HG02798 (cell line): ENCODE measurements around the gene NFIB.

Experiments
- ATAC-seq: cut with Tn5 transposase; IDR thresholded peaks from one replicate; pipeline ENCODE4 v1.9.1; 2021; ENCODE audit warnings: mild to moderate bottlenecking; ENCODE audit not compliant: unreplicated experiment, poor library complexity

The NFIB gene

DNA sequence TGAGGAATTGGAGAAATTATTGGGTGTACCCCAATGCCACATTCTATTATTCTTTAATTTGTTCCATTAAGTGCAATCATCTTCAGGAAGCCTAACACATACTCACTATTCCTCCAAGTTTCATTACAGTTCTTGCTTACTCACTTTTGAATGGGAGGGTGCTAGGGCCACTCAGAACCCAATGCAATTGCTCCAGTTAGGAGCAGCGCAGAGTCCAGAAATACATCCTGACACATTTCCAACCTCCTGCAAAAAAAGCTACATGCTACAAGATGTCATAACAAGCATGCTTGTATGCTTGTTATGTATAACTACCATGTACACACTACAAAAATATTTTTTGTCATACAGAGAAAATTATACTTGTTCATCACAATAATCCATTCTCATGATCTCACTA lies 27.8 kb downstream of the NFIB start:
- no peak for ATAC-seq

DNA sequence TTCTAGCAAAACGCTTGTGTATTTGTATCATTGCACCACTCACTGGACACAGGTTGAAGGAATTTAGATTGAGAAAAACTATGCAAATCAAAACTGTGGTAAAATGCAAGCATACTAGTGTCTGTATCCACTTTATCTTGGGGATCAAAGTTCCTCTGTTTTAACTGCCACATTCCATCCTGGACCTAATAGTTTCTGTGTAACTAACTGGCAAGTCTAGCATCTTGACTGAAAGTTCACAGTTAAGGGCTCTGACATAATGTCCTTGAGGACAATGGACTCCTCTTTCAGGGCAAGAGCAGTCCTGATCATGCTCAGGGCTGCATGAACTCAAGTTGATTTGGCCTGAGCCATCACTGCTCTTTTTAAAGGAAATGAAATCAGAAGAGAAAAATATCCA lies 30.7 kb downstream of the NFIB start:
- no peak for ATAC-seq

DNA sequence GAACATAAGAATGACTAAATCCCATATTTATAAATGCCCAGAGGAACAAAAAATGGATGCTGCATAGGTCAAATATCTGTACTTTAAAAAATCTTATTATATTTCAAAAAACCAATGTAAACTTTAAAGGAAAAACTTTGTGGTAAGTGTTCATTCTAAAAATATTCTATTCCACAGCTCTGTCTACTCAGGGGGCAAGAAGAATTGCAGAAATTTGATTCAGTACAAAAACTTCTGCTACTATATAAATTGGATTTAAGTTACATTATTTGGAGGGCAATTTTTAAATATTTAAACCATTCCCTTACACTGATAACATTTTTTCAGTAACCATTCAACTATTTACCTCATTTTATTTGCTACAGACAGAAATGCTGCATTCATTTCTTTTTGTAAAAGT lies 32.1 kb downstream of the NFIB start:
- no peak for ATAC-seq

DNA sequence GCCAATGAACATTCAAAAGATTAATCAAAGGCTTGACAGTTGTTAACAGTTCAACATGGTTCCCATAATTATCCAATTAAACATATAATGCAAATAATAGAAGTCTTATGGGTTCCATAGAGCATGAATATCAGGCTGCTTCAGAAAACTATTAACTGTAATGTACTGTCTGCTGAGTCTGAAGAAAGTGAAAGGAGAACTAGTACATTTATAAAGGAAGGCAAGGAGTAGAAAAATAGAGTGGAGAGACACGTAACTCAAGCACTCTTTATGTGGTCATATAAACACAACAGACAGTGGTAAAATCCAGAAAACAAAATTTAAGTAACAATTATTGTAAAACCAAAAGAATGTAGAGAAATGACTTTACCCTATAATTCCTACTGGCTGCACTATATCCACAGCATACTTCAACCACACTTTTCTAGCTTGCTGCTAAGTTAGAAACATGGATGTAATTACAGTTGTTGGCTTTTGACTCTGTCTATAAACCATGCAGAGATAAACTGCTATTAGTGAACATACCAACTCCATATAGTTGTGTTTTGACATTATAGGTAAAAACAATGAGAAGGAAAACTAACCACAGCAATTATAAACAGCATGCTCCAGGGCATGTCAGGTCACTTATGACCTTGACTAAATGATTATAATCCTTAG lies 32.7 kb downstream of the NFIB start:
- no peak for ATAC-seq

- ATAC-seq: no peak
Observed at GRCh38 chr9:14279671-14280070, 34.3 kb downstream of the NFIB start.

DNA sequence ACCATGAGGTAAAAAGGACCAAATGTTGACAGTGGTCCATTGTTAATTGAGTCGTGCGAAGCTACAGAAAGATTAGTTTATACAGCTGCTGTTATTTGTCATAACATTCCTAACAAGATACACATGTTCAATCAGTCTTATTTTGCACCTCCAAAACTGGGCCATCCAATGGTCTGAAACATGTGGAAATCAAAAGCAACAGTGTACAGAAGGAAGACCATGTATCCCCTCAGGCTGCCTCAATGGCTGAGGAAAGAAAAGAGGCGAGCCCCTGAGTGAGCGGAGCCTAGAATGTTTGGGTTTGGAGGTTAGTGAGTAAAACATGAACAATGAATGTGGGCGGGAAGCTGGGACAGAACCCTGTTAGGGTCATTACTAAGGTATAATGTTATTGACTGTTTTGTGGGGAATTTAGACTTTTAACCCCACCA lies 35.6 kb downstream of the NFIB start:
- ATAC-seq: no peak

GRCh38 chr9:14277761-14278160 lies 36.2 kb downstream of the NFIB start:
- no peak for ATAC-seq

DNA sequence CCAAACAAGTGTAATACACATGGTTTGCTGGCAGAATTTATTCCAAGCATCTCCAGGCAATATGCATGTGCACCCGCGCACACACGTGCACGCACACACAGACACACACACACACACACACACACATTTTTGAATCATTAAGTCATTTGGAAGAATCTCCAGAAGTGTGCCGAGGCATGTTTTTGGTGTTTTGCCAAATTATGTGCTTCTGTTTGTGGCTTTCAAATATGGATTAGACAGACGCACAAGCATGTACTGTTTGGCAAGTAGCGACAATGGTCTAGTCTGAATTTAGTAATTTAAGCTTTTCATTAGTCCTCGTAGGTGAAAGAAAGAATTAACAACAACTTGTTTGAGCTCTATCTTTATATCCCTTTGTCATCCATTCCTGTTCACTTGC lies 36.7 kb downstream of the NFIB start:
- no peak for ATAC-seq

DNA sequence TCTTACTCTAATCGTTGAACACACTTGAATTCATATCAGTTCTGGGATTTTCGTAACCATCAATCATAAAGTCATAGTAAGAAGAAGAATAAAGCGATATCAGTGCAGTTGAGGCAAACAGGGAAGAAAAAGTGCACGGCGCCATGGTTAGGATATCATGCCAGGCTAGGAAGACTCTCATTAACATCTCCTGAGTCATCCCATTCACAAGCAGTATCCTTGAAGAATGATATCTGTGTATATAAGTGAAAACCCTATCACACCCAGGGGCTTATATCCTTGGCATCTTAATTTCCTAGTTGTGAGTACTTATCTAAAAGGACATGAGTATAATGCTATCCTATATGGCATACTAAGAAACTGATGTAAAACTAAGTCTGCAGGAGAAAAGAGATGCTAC lies 38.6 kb downstream of the NFIB start:
- ATAC-seq: no peak

DNA sequence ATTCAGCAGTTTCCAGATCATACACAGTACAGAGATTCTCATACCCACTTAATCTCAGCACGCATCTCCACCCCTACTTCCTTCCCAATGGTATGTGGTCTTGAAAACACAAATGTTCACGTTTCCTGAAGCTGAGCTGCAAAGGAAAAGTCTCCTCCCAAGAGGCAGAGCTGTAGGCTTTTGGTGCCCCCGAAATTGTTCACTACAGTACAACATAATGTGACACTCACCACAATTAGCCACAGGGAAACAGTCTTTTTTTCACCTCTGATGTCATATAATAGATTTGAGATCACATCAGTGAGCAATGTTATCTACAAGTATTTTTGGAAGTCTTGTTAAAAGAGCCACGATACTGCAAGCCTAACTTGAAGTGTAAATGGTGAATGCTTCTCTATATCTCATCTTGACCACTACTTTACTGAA lies 40.2 kb downstream of the NFIB start:
- ATAC-seq: no peak

GRCh38 chr9:14272927-14273528 lies 40.9 kb downstream of the NFIB start:
- no peak for ATAC-seq

GRCh38 chr9:14271093-14271673 lies 42.8 kb downstream of the NFIB start:
- no peak for ATAC-seq

DNA sequence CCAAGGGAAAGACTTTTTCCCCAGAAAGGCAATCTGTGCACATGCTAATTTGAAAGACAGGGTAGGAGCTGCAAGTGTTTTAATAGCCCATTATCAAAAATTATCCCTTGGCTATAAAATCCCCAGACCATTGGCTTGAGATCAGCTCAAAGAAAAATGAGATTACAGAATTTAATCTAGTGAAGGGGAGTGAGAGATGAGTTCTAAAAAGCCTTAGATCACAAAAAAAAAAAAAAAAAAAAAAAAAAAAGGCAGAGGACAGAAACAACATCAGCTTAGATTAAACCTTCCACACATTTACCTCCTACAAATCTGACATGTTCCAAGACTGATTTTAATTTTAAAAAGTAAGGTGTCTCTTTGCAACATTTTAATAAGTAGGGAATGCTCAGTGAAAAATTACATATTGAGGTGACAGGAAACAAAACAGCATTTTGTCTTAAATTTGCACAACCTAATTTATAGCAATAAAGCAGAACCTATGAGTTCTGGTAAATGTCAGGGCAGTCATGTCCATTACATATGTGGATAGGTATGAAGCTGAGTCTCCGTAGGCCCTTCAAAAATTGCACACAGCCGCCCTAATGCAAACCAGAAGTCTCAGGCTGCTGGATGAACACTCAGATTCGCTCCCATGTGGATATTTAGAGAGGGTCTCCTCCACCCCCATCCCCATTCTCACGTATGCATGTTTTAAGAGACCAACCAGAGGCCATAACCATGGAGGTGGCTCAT lies 43.4 kb downstream of the NFIB start:
- no peak for ATAC-seq

DNA sequence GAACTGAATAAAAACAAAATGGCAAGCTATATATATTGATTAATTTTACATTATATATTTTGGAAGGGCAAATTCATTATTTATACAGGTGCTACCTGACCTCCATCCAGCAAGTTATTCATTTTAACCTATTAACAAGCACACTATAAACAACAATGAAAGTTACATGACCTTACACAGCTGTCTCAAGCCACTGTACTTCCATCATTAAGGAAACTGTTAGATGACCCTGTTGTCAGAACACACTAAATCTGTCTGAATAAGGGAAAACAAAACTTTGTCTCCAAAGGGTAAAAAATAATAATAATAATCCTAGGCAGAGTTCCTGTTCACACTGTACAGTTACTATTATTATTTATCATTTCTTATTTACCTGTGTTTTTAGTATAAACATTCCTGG lies 44.0 kb downstream of the NFIB start:
- no peak for ATAC-seq

GRCh38 chr9:14263707-14264483 lies 50.0 kb downstream of the NFIB start:
- ATAC-seq: no peak

GRCh38 chr9:14262827-14263226 lies 51.1 kb downstream of the NFIB start:
- ATAC-seq: no peak

GRCh38 chr9:14261616-14262015 lies 52.3 kb downstream of the NFIB start:
- ATAC-seq: no peak

DNA sequence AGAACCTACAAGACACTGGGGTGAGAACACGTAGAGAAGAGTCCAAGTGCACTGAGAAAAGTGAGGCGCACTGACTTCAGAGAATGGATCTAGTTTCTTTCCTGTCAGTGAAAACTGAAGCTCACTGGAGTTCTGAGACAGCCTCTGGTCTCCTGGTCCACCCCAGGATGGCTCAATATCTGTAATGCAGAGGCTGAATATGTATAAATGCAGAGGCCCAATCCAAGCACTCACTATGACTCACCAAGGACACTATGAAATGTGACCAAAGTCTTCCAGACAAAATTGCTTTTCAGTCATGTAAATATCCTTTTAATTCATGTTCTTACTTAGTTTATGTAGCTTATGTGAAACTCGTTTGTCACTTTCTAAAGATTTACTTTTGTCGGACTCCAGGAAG lies 53.8 kb downstream of the NFIB start:
- no peak for ATAC-seq

- ATAC-seq: no peak
Observed at GRCh38 chr9:14258660-14259239, 55.2 kb downstream of the NFIB start.

DNA sequence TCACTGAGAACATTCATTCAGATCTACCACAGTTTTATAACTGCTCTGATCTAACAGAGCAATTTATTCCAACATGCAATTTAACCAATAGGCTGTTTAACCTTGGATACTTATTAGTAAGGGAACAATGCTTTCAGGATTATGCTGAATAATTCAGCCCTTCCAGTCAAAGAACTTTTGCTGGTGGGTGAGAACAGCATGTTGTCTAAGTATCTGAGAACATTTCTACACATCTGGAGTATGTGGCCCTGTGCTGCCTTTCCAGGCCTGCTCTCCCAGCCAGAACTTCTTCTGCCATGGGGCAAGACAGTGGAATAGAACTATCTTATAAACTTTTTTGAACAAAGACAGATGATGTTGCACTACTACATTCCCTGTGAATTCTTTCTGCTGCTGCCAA lies 55.8 kb downstream of the NFIB start:
- no peak for ATAC-seq
